Measurements from ENCODE around the gene UBA1. TPM values are rescaled to one million over a fixed set of nuclear protein-coding genes. Genes with fewer than 3 reads are reported as not detected.
A peak's percentile ranks its signal among the peaks of the same experiment; 100 is the strongest.

UBA1 gene
- total and polyA plus RNA-seq, 10 of the 15 experiments (the other 5 are each of a cell fraction or from before 2014, with no cell fraction given) = 60.4 to 314 (median 216) TPM

- BruUV-seq (replicated peaks) = no TSS peak
- H4K20me1 ChIP-seq (ENCODE audit: control insufficient read depth, insufficient read depth) = peaks cover 13% of the 10 kb centered on the region
- in situ Hi-C loops (cut with MboI) (loop anchor here (10.0 to 25.0 kb wide), 2 partner anchors 427 to 1719 kb away; no protein-coding TSS in a partner anchor), intact Hi-C loops (cut with micrococcal nuclease; ENCODE audit: unreplicated experiment) (loop anchor here (2.0 kb wide), 1 partner anchor 25 kb away; the partner anchor contains the start of gene UBA1)
- ChIA-PET RAD21 (ENCODE audit: unreplicated experiment) (interaction anchor here (0.7 to 1.5 kb wide), 9 partner anchors 15 to 306 kb away, joined by 3 to 9 read pairs (median 6); partner anchors contain the start of genes NDUFB11, RBM10 and USP11), SMC1A (ENCODE audit: uncharacterized antibody, unreplicated experiment) (interaction anchor here (0.7 to 1.0 kb wide), 8 partner anchors 15 to 417 kb away, joined by 3 to 6 read pairs (median 4); partner anchors contain the start of gene USP11), POLR2A (interaction anchor here (0.6 to 3.2 kb wide), 11 partner anchors 10 to 296 kb away, joined by 3 to 29 read pairs (median 3); partner anchors contain the start of genes RBM10 and USP11), CTCF (interaction anchor here (1.0 to 1.2 kb wide), 4 partner anchors 14 to 167 kb away, joined by 3 to 6 read pairs (median 5); partner anchors contain the start of genes NDUFB11, RBM10 and USP11)
- peak overlapping the region; percentile 96 for H2AFZ ChIP-seq (ENCODE audit: control insufficient read depth, low read depth, low read length)
- H3K79me2 ChIP-seq (ENCODE audit: control insufficient read depth, insufficient read depth, low read length) = peaks cover 41% of the 10 kb centered on the region
- H3K27ac ChIP-seq (ENCODE audit: control insufficient read depth, insufficient read depth) = peak overlapping the region; percentile 96
- H3K4me3 ChIP-seq = peak overlapping the region; percentile 88; the same call in 1 of the 2 replicates
- DNase-seq (ENCODE audit: low read depth, low spot score) (peak; percentile 99), ATAC-seq (peak; percentile 90), FAIRE-seq (peak; percentile 99)
- H3K9ac ChIP-seq (ENCODE audit: control insufficient read depth, insufficient read depth, low read length) = peak overlapping the region; percentile 88
- peaks cover 8% of the 10 kb centered on the region; the same call in 1 of the 2 replicates for H3K4me1 ChIP-seq (ENCODE audit: control insufficient read depth, insufficient read depth, low read length)
- under 1% methylated on average over 30 of the region's 31 CpGs for WGBS (ENCODE audit: insufficient coverage, insufficient replicate concordance, low lambda C conversion rate, missing lambda C conversion rate)
- H3K9me3 ChIP-seq (replicated peaks; ENCODE audit: control insufficient read depth, insufficient read depth, low read length) = no peaks in the 10 kb centered on the region
- no peaks in the 10 kb centered on the region for H3K27me3 ChIP-seq (replicated peaks in 1 of 2; ENCODE audit: control insufficient read depth in 2 of 2, insufficient read depth in 2 of 2, low read length in 1 of 2)
- H3K36me3 ChIP-seq (ENCODE audit: control insufficient read depth in 2 of 2, insufficient read depth in 2 of 2, low read length in 1 of 2) = peaks cover 20% of the 10 kb centered on the region in 2 experiments
- peak overlapping the region; percentile 75 for H3K4me2 ChIP-seq (ENCODE audit: control insufficient read depth, insufficient read depth)
- TF ChIP-seq MEF2A (IDR thresholded peaks at IDR 0.05; ENCODE audit: insufficient read depth, low read depth, low read length) (no peak), STAT1 (conservative IDR thresholded peaks at IDR 0.05) (no peak), POU2F2 (IDR thresholded peaks at IDR 0.05; ENCODE audit: borderline replicate concordance, low read depth, low read length) (no peak; the same call in 1 of the 3 replicates), ELK1 (IDR thresholded peaks at IDR 0.05; ENCODE audit: low read depth, low read length) (no peak), BCL11A (IDR thresholded peaks at IDR 0.05; ENCODE audit: low read depth, low read length) (no peak), CHD4 (IDR thresholded peaks at IDR 0.05) (no peak), NR2C2 (IDR thresholded peaks at IDR 0.05; ENCODE audit: borderline replicate concordance, control insufficient read depth, insufficient read length, low read depth) (no peak), ZSCAN29 (IDR thresholded peaks at IDR 0.05) (no peak), CHD1 (IDR thresholded peaks at IDR 0.05; ENCODE audit: low read depth, low read length) (no peak), JUND (IDR thresholded peaks at IDR 0.05; ENCODE audit: low read depth, low read length) (no peak), IRF3 (IDR thresholded peaks at IDR 0.05) (peak; percentile 45), ATF7 (IDR thresholded peaks at IDR 0.05; ENCODE audit: low read depth) (no peak), IKZF1 (conservative IDR thresholded peaks at IDR 0.05) (no peak), RFX5 (IDR thresholded peaks at IDR 0.05; ENCODE audit: low read depth, low read length) (peak; percentile 62), ASH2L (IDR thresholded peaks at IDR 0.05; ENCODE audit: borderline replicate concordance, low read depth) (no peak), NKRF (conservative IDR thresholded peaks at IDR 0.05) (no peak), BMI1 (IDR thresholded peaks at IDR 0.05; ENCODE audit: borderline replicate concordance) (no peak), RELA (IDR thresholded peaks at IDR 0.05; ENCODE audit: borderline replicate concordance, partially characterized antibody) (no peak), NR2C1 (IDR thresholded peaks at IDR 0.05) (no peak), ATF2 (IDR thresholded peaks at IDR 0.05; ENCODE audit: low read length) (no peak)
Measured at GRCh38 chrX:47217852-47218279, 24.2 kb downstream of the UBA1 start.

Data from GM12878 (cell line).